Lower leg skin (tissue), 3 donors: ENCODE results near the gene RPH3AL.

Experiments
- CTCF ChIP-seq, 3 donors: fragments of 450-650 bp; IDR thresholded peaks; one replicate each; pipeline ENCODE4 v1.5.1; 2016; ENCODE audit warnings: antibody characterized with exemption in 3 of 3, mild to moderate bottlenecking in 3 of 3, moderate library complexity in 2 of 3
- POLR2A ChIP-seq, 2 donors: fragments of 450-650 bp; IDR thresholded peaks; one replicate each; pipeline ENCODE4 v1.6.1; 2016 to 2017; ENCODE audit warnings: antibody characterized with exemption in 2 of 2, mild to moderate bottlenecking in 1 of 2, moderate library complexity in 1 of 2

- TF ChIP-seq POLR2A (IDR thresholded peaks at IDR 0.05), result no peak
- TF ChIP-seq CTCF (IDR thresholded peaks at IDR 0.05), result no peak
These were observed 51.7 kb downstream of the RPH3AL start for GRCh38 chr17:300881-301280.
